NB4 (cell line): ENCODE measurements around the gene BRINP2.
"Not testable (repeated sequence)": the region's sequence is repeated elsewhere in the genome, so short reads cannot be mapped to it uniquely, and the experiment has no call there.

ENCODE experiments used
- DNase-seq: peaks from one replicate; pipeline ENCODE4 v3.0.0; 2010; ENCODE audit warnings: low read depth
- H3K4me3 ChIP-seq: one replicate; pipeline ENCODE4 v1.5.1; 2011; ENCODE audit warnings: mild to moderate bottlenecking, low read depth, low read length, moderate library complexity
- MYC ChIP-seq: IDR thresholded peaks from 2 replicates; pipeline ENCODE4 v1.6.1; 2011; ENCODE audit warnings: low read depth, low read length
- POLR2A ChIP-seq: IDR thresholded peaks from 2 replicates; pipeline ENCODE4 v1.6.1; 2011; ENCODE audit warnings: mild to moderate bottlenecking; ENCODE audit not compliant: insufficient read length; ENCODE audit errors: extremely low read depth
- TF ChIP-seq, protein P1 (sequence below): IDR thresholded peaks from one replicate; pipeline ENCODE4 v1.5.1; 2012; ENCODE audit warnings: low read depth, low read length
- TF ChIP-seq, protein P2 (sequence below): IDR thresholded peaks from 2 replicates; pipeline ENCODE4 v1.6.1; 2011; ENCODE audit warnings: low read depth, low read length

BRINP2 gene

DNA sequence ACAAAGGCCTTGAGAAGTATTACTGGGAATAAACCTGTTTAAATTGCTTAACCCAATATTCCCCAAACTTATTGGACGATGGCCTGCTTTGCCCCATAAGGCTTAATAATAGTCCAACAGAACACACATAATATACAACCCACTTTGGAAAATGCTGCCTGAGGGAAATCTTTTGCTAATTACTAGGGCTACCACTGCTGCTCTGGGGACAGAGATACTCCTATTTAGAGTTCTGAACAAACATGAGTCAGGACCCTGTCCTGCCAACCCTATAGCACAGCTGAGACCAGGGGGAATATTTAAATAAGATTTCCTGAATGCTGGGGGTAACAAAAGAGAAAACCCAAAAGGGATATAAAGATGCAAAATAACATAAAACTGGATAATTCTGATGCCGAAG lies 139.1 kb downstream of the BRINP2 start:
- no peak for DNase-seq
- TF ChIP-seq, protein P1, sequence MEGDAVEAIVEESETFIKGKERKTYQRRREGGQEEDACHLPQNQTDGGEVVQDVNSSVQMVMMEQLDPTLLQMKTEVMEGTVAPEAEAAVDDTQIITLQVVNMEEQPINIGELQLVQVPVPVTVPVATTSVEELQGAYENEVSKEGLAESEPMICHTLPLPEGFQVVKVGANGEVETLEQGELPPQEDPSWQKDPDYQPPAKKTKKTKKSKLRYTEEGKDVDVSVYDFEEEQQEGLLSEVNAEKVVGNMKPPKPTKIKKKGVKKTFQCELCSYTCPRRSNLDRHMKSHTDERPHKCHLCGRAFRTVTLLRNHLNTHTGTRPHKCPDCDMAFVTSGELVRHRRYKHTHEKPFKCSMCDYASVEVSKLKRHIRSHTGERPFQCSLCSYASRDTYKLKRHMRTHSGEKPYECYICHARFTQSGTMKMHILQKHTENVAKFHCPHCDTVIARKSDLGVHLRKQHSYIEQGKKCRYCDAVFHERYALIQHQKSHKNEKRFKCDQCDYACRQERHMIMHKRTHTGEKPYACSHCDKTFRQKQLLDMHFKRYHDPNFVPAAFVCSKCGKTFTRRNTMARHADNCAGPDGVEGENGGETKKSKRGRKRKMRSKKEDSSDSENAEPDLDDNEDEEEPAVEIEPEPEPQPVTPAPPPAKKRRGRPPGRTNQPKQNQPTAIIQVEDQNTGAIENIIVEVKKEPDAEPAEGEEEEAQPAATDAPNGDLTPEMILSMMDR: no peak
- TF ChIP-seq POLR2A (no peak), MYC (no peak)
- TF ChIP-seq, protein P2, sequence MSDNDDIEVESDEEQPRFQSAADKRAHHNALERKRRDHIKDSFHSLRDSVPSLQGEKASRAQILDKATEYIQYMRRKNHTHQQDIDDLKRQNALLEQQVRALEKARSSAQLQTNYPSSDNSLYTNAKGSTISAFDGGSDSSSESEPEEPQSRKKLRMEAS: no peak
- H3K4me3 ChIP-seq: no peak overlapping the region

DNA sequence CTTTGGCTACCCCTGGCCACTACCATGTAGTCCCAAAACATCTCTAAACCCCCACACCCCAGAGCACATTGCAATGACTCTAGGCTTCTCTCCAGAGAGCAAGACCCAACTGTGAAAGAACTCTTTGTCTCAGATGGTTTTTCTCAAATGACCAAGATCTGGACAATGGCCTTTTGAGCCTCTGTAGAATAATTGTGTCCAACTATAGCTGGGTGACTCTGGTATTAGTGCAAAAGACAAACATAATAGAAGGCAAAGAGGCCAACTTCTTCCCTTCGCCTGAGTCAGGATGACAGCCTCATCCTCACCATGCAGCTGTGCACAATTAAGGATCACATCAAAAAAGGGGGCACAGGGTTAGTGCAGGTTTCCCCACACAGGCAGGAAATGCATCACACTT lies 139.6 kb downstream of the BRINP2 start:
- H3K4me3 ChIP-seq: no peak overlapping the region
- TF ChIP-seq MYC: no peak
- no peak for TF ChIP-seq POLR2A
- TF ChIP-seq, protein P1: no peak
- TF ChIP-seq, protein P2: no peak
- no peak for DNase-seq

DNA sequence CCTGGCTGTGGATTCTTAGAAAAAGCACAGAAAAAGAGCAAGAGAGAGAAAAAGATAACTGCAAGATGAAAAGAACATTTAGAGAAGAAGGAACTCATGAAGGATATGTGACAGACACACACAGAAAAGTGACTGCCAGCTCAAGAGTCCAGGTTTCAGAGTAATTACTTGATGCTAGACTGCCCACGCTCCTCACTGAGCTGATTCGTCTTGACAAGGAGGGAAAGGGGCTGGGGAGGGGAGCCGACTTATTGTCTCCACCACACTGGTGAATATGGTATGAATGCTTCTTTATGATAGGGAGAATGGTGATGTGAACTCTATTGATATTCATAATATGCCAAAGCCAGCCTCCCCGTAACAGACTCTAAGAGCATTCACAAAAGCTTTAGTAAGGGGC lies 140.4 kb downstream of the BRINP2 start:
- H3K4me3 ChIP-seq: no peak overlapping the region
- TF ChIP-seq, protein P1: no peak
- no peak for TF ChIP-seq MYC
- TF ChIP-seq, protein P2: no peak
- no peak for TF ChIP-seq POLR2A

DNA sequence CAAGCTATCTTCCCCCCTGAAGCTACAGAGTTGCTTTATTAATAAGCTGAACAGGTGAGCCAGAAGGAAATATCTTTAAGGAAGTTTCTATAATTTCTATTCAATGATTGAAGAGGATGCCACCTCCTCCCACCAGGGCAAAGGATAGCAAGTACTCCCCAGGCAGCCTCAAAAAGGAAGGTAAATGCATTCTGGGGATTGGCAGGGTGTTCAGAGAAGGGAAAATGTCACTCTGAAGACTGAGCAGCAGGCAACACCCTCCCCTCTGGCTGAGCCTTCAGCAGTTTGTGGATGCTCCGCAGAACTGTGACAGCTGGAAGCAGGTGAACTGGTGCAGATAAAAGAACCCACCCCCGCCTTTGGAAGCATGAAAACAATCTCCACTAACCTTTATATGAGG lies 140.8 kb downstream of the BRINP2 start:
- H3K4me3 ChIP-seq: no peak overlapping the region
- TF ChIP-seq MYC (no peak), POLR2A (no peak)
- TF ChIP-seq, protein P2: no peak
- TF ChIP-seq, protein P1: no peak
- DNase-seq: no peak

More for the DNA sequence above, 140.4 kb downstream of the BRINP2 start:
- DNase-seq: no peak

DNA sequence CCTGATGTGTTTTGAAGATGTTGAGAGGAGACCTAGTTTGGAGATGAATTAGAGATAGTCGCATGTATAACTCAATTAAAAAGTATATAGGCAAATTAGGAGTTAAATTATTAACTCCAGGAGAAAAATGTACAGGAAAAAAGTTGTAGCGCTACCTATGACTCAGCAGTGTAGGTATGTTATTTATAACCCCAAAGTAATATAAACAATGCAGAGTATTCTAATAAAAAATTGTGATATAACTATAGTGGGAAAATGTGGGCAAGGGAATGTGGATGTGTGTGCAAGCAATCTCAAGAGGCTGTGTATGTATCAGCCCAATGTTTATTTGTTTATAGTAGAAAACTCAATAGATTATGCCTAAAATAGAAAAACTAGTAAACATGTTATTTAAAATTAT lies 144.5 kb downstream of the BRINP2 start:
- TF ChIP-seq, protein P1: no peak
- TF ChIP-seq POLR2A: no peak
- TF ChIP-seq, protein P2: no peak
- DNase-seq: no peak
- H3K4me3 ChIP-seq: no peak overlapping the region

DNA sequence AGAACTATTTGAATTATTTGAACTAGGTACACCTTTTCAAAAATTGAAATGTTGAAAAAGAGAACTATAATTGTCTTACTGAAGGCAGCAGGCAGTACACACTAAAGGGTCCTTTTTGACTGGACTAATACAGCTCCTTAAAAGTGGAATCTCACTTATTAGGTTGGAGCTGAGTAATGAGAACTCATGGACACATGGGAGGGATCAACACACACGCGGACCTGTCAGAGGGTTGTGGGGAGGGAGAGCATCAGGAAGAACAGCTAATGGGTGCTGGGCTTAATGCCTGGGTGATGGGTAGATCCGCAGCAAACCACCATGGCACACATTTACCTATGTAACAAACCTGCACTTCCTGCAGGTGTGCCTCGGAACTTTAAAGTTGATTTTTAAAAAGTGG lies 145.0 kb downstream of the BRINP2 start:
- DNase-seq: no peak
- no peak overlapping the region for H3K4me3 ChIP-seq
- TF ChIP-seq, protein P2: no peak
- TF ChIP-seq, protein P1: no peak
- no peak for TF ChIP-seq MYC
- TF ChIP-seq POLR2A: no peak

DNA sequence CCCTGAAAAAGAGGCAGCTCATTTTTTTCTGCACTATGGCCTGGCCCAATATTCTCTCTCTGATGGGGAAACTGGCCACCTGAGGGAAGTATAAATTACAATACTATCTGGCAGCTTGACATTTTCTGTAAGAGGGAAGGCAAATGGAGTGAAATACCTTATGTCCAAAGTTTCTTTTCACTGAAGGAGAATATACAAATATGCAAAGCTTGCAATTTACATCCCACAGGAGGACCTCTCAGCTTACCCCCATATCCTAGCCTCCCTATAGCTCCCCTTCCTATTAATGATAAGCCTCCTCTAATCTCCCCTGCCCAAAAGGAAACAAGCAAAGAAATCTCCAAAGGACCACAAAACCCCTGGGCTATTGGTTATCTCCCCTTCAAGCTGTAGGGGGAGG lies 150.7 kb downstream of the BRINP2 start:
- DNase-seq, H3K4me3 ChIP-seq: not testable (repeated sequence)
